HG03159 (cell line): ENCODE data around the gene EGR1.
A peak's percentile ranks its signal among the peaks of the same experiment; 100 is the strongest.
"Not testable (repeated sequence)": the region's sequence is repeated elsewhere in the genome, so short reads cannot be mapped to it uniquely, and the experiment has no call there.

ENCODE experiments used
- ATAC-seq: cut with Tn5 transposase; IDR thresholded peaks from one replicate; pipeline ENCODE4 v1.9.1; 2021; ENCODE audit warnings: mild to moderate bottlenecking, moderate library complexity; ENCODE audit not compliant: unreplicated experiment

EGR1 gene

GRCh38 chr5:138468966-138469539 is 3.8 kb downstream of the EGR1 start:
- no peak for ATAC-seq

GRCh38 chr5:138469540-138470321 is 4.5 kb downstream of the EGR1 start:
- no peak for ATAC-seq

- no peak for ATAC-seq
These were observed 5.2 kb downstream of the EGR1 start for GRCh38 chr5:138470322-138471051.

GRCh38 chr5:138471052-138471361 is 5.7 kb downstream of the EGR1 start:
- no peak for ATAC-seq

GRCh38 chr5:138472353-138472752 is 7.1 kb downstream of the EGR1 start:
- no peak for ATAC-seq

- not testable (repeated sequence) for ATAC-seq
These were observed 7.9 kb downstream of the EGR1 start for GRCh38 chr5:138473151-138473550.

GRCh38 chr5:138476918-138477317 is 11.6 kb downstream of the EGR1 start:
- ATAC-seq, result no peak

- ATAC-seq, result no peak
These were observed 17.4 kb downstream of the EGR1 start for GRCh38 chr5:138482638-138483037.

- no peak for ATAC-seq
These were observed 23.2 kb downstream of the EGR1 start for GRCh38 chr5:138488481-138488945.

GRCh38 chr5:138489683-138490061 is 24.4 kb downstream of the EGR1 start:
- ATAC-seq, result no peak

GRCh38 chr5:138490648-138491283 is 25.5 kb downstream of the EGR1 start:
- ATAC-seq, result no peak

GRCh38 chr5:138491284-138491648 is 26.0 kb downstream of the EGR1 start:
- ATAC-seq, result no peak

- ATAC-seq, result peak; percentile 100
These were observed 26.6 kb downstream of the EGR1 start for GRCh38 chr5:138491669-138492559.

GRCh38 chr5:138492560-138493045 is 27.3 kb downstream of the EGR1 start:
- no peak for ATAC-seq

- ATAC-seq, result no peak
These were observed 30.1 kb downstream of the EGR1 start for GRCh38 chr5:138495351-138495750.

- ATAC-seq, result no peak
These were observed 33.1 kb downstream of the EGR1 start for GRCh38 chr5:138498376-138498775.

- no peak for ATAC-seq
These were observed 36.8 kb downstream of the EGR1 start for GRCh38 chr5:138502121-138502520.

GRCh38 chr5:138502521-138502920 is 37.2 kb downstream of the EGR1 start:
- no peak for ATAC-seq

- no peak for ATAC-seq
These were observed 38.4 kb downstream of the EGR1 start for GRCh38 chr5:138503487-138504270.

GRCh38 chr5:138504799-138505198 is 39.5 kb downstream of the EGR1 start:
- ATAC-seq, result no peak
